Measurements from ENCODE around the gene ACTR5.

GRCh38 chr20:38776363-38776762 lies 28.1 kb downstream of the ACTR5 start:
- TF ChIP-seq CTCF (IDR thresholded peaks at IDR 0.05), result no peak
- TF ChIP-seq POLR2A (IDR thresholded peaks at IDR 0.05), result no peak
- TF ChIP-seq POLR2AphosphoS5 (IDR thresholded peaks at IDR 0.05), result no peak
